CD14-positive monocyte (primary cell): ENCODE results near the gene CBX1. TPM values are rescaled to one million over a fixed set of nuclear protein-coding genes. Genes with fewer than 3 reads are reported as not detected.

Experiments
- DNase-seq, 3 donors: peaks; one replicate each; pipeline ENCODE4 v3.0.0-alpha.2; 2011 to 2022
- H2AFZ ChIP-seq: 2 replicates; pipeline ENCODE4 v1.6.0; 2012; ENCODE audit warnings: mild to moderate bottlenecking, low read depth, low read length, inconsistent platforms; ENCODE audit not compliant: insufficient read depth, poor library complexity, severe bottlenecking
- H3K27ac ChIP-seq, 2 donors: 1 replicate in 1 of 2; 2 replicates in 1 of 2; pipeline ENCODE4 v1.5.1; 2012 to 2013; ENCODE audit warnings: low read length in 2 of 2, control low read depth in 1 of 2, inconsistent platforms in 1 of 2, low read depth in 1 of 2, mild to moderate bottlenecking in 1 of 2
- H3K27me3 ChIP-seq, 2 donors: one replicate each; pipeline versions ENCODE4 v1.6.0 to v1.6.1; 2011 to 2013; ENCODE audit warnings: low read length in 2 of 2; ENCODE audit not compliant: control insufficient read depth in 2 of 2, insufficient read depth in 2 of 2
- H3K36me3 ChIP-seq, 2 donors: replicated peaks in 1 of 2; 1 replicate in 1 of 2; 2 replicates in 1 of 2; pipeline versions ENCODE4 v1.5.1 to v1.6.1; 2012 to 2013; ENCODE audit warnings: low read length in 2 of 2, control low read depth in 1 of 2, inconsistent platforms in 1 of 2, mild to moderate bottlenecking in 1 of 2; ENCODE audit not compliant: insufficient read depth in 2 of 2, control insufficient read depth in 1 of 2
- H3K4me1 ChIP-seq, 2 donors: 1 replicate in 1 of 2; 2 replicates in 1 of 2; pipeline versions ENCODE4 v1.5.1 to v1.6.1; 2012 to 2013; ENCODE audit warnings: low read length in 2 of 2, control low read depth in 1 of 2, inconsistent platforms in 1 of 2, mild to moderate bottlenecking in 1 of 2, moderate library complexity in 1 of 2; ENCODE audit not compliant: insufficient read depth in 2 of 2, control insufficient read depth in 1 of 2
- H3K4me2 ChIP-seq: replicated peaks from 2 replicates; pipeline ENCODE3; 2012; ENCODE audit warnings: low read length, moderate library complexity, mild to moderate bottlenecking; ENCODE audit not compliant: poor library complexity, severe bottlenecking; ENCODE audit errors: extremely low read depth
- H3K4me3 ChIP-seq, 3 experiments: fragments of 200-600 bp in 1 of 3; sonication (generic) in 1 of 3; replicated peaks in 1 of 3; 1 replicate in 2 of 3; 2 replicates in 1 of 3; pipeline ENCODE4 v1.5.1; 2011 to 2013; ENCODE audit warnings: low read length in 3 of 3, mild to moderate bottlenecking in 3 of 3, control low read depth in 2 of 3, low read depth in 2 of 3, inconsistent platforms in 1 of 3, moderate library complexity in 1 of 3
- H3K79me2 ChIP-seq: 2 replicates; pipeline ENCODE4 v1.6.0; 2012; ENCODE audit warnings: mild to moderate bottlenecking, control low read depth, inconsistent platforms, low read length, moderate library complexity; ENCODE audit not compliant: insufficient read depth
- H3K9ac ChIP-seq: 2 replicates; pipeline ENCODE4 v1.6.0; 2017; ENCODE audit warnings: low read length, mild to moderate bottlenecking; ENCODE audit not compliant: insufficient read depth, poor library complexity, severe bottlenecking
- H3K9me3 ChIP-seq, 2 donors: replicated peaks in 1 of 2; 1 replicate in 1 of 2; 2 replicates in 1 of 2; pipeline versions ENCODE4 v1.5.1 to v1.6.1; 2012 to 2013; ENCODE audit warnings: low read length in 2 of 2, control low read depth in 1 of 2; ENCODE audit not compliant: control insufficient read depth in 1 of 2, insufficient read depth in 1 of 2
- H4K20me1 ChIP-seq: 2 replicates; pipeline ENCODE4 v1.6.0; 2012; ENCODE audit warnings: mild to moderate bottlenecking, low read length, control low read depth, moderate library complexity; ENCODE audit not compliant: insufficient read depth
- H3K27ac Mint-ChIP-seq, 7 donors: one replicate each; pipeline ENCODE4 v1.8.0; 2020; ENCODE audit warnings: mild to moderate bottlenecking in 7 of 7, mixed read lengths in 7 of 7, moderate library complexity in 6 of 7, inconsistent platforms in 2 of 7
- H3K27me3 Mint-ChIP-seq, 3 donors: one replicate each; pipeline ENCODE4 v1.8.0; 2021 to 2022; ENCODE audit warnings: low read depth in 3 of 3, mild to moderate bottlenecking in 3 of 3, mixed read lengths in 3 of 3, moderate library complexity in 3 of 3, inconsistent platforms in 1 of 3
- H3K36me3 Mint-ChIP-seq, 2 donors: one replicate each; pipeline ENCODE4 v1.8.0; 2020; ENCODE audit warnings: mixed read lengths in 2 of 2, inconsistent platforms in 1 of 2, mild to moderate bottlenecking in 1 of 2
- H3K4me1 Mint-ChIP-seq: one replicate; pipeline ENCODE4 v1.8.0; 2020; ENCODE audit warnings: mild to moderate bottlenecking, mixed read lengths
- H3K4me3 Mint-ChIP-seq, 2 donors: one replicate each; pipeline ENCODE4 v1.8.0; 2020; ENCODE audit warnings: mild to moderate bottlenecking in 2 of 2, mixed read lengths in 2 of 2, moderate library complexity in 1 of 2
- H3K9me3 Mint-ChIP-seq, 7 donors: one replicate each; pipeline ENCODE4 v1.8.0; 2020 to 2022; ENCODE audit warnings: mixed read lengths in 7 of 7, mild to moderate bottlenecking in 6 of 7, moderate library complexity in 6 of 7, inconsistent platforms in 2 of 7
- CTCF ChIP-seq: fragments of 200-600 bp; IDR thresholded peaks from one replicate; pipeline ENCODE4 v1.8.0; 2022; ENCODE audit warnings: antibody characterized with exemption, mild to moderate bottlenecking
- WGBS: methylation state at CpG from one replicate; pipeline ENCODE4 v1.1.5; 2013; ENCODE audit warnings: missing lambda C conversion rate; ENCODE audit not compliant: insufficient coverage; 5-methylcytosine and 5-hydroxymethylcytosine counted together
- intact Hi-C, 2 donors: fragments of 100-400 bp; cut with micrococcal nuclease; formaldehyde crosslinking; loops; one replicate each; pipeline versions ENCODE4 v1.15.0 to v1.15.1; 2023
- polyA plus RNA-seq, 3 donors: library from polyadenylated mRNA; depleted of rRNA in 1 of 3; unstranded in 2 of 3; stranded (reverse) in 1 of 3; fragments of 300-500 nt in 2 of 3; fragments of >200 nt in 1 of 3; fragmentation: Illumina TruSeq in 2 of 3; gene quantifications; 1 replicate in 2 of 3; 2 replicates in 1 of 3; pipeline ENCODE4 v1.2.3, GENCODE V29; 2012 to 2021

Gene CBX1
- polyA plus RNA-seq, 3 donors: 12.5 to 18.2 (median 17.2) TPM

- no peaks in the 10 kb centered on the region for H3K27me3 ChIP-seq
- H3K4me1 ChIP-seq: peaks cover 74 to 82% of the 10 kb centered on the region in 2 donors
- peaks cover 77% of the 10 kb centered on the region for H3K79me2 ChIP-seq
- peak overlapping the region in 1 of 3 experiments; percentile 36 for H3K4me3 ChIP-seq
- intact Hi-C loops: loop anchor here in 1 of 2 donors (5.0 kb wide), 1 partner anchor 213 kb away; the partner anchor contains the start of gene SP2
- Mint-ChIP-seq H3K36me3 (peaks cover 11 to 28% of the 10 kb centered on the region in 2 donors), H3K27me3 (peaks cover 0 to 5% (median 0%) of the 10 kb centered on the region in 3 donors), H3K27ac (peak overlapping the region; percentile 75 to 95 (median 87)), H3K4me1 (peaks cover 75% of the 10 kb centered on the region), H3K9me3 (peaks cover 0 to 2% (median 0%) of the 10 kb centered on the region in 7 donors), H3K4me3 (peak overlapping the region; percentile 21 to 59)
- H3K4me2 ChIP-seq: peak overlapping the region; percentile 62
- H2AFZ ChIP-seq: no peak overlapping the region
- H3K36me3 ChIP-seq: peaks cover 10 to 11% of the 10 kb centered on the region in 2 donors
- H3K9ac ChIP-seq: no peak overlapping the region
- 70% methylated on average over 8 of the region's 9 CpGs for WGBS
- peak overlapping the region; percentile 50 to 64 for H3K27ac ChIP-seq
- H4K20me1 ChIP-seq: peaks cover 17% of the 10 kb centered on the region
- no peak for TF ChIP-seq CTCF
- no peaks in the 10 kb centered on the region for H3K9me3 ChIP-seq
- no peak for DNase-seq
Observed at GRCh38 chr17:48110761-48111160, 9.5 kb upstream of the CBX1 start.

GRCh38 chr17:48107137-48108055 lies 6.1 kb upstream of the CBX1 start, which contains the start of gene SNX11:
Gene SNX11 (plus strand): TSS chr17:48107766. CDS start chr17:48112044, 4,278 bp downstream.
- H3K4me3 Mint-ChIP-seq: peak within 1 kb of the TSS; percentile 98 to 99
- H3K27me3 Mint-ChIP-seq: peaks cover 0 to 5% (median 0%) of the 10 kb centered on the region in 3 donors
- intact Hi-C loops: loop anchor here in 1 of 2 donors (10.0 kb wide), 1 partner anchor 133 kb away; the partner anchor contains the start of gene CDK5RAP3
- peaks cover 8 to 14% of the 10 kb centered on the region in 2 donors for H3K36me3 Mint-ChIP-seq
- Histone ChIP-seq H3K4me3 (peak within 1 kb of the TSS; percentile 75 to 98 (median 87)), H3K4me1 (peaks cover 67 to 79% of the 10 kb centered on the region in 2 donors), H3K9ac (peak within 1 kb of the TSS; percentile 90), H3K79me2 (peaks cover 53% of the 10 kb centered on the region), H3K27ac (peak within 1 kb of the TSS; percentile 76 to 94), H2AFZ (peak within 1 kb of the TSS; percentile 90), H3K9me3 (peaks cover 0 to 6% of the 10 kb centered on the region in 2 donors), H3K27me3 (no peaks in the 10 kb centered on the region), H3K36me3 (no peaks in the 10 kb centered on the region), H3K4me2 (peak within 1 kb of the TSS; percentile 91), H4K20me1 (peaks cover 17% of the 10 kb centered on the region)
- peak; percentile 63 to 80 (median 73) for DNase-seq
- peaks cover 72% of the 10 kb centered on the region for H3K4me1 Mint-ChIP-seq
- TF ChIP-seq CTCF: no peak
- peak within 1 kb of the TSS; percentile 88 to 97 (median 94) for H3K27ac Mint-ChIP-seq
- peaks cover 0 to 9% (median 6%) of the 10 kb centered on the region in 7 donors for H3K9me3 Mint-ChIP-seq
- 0% methylated on average over 52 of the region's 64 CpGs for WGBS
